Astrocyte of the cerebellum (primary cell): ENCODE results near the gene PLK1.

Experiments used
- DNase-seq: peaks from one replicate; pipeline ENCODE4 v3.0.0-alpha.2; 2011; ENCODE audit warnings: low read depth
- H3K4me3 ChIP-seq: 2 replicates; pipeline ENCODE4 v1.5.1; 2011; ENCODE audit warnings: mild to moderate bottlenecking, low read depth, low read length, moderate library complexity
- in situ Hi-C: cut with HindIII; loops from 2 replicates; pipeline ENCODE4 v1.10.0; 2017; ENCODE audit warnings: low sequenced_read_pairs
- TF ChIP-seq, protein P1 (sequence below): IDR thresholded peaks from 2 replicates; pipeline ENCODE4 v1.5.1; 2012; ENCODE audit warnings: low read length, low read depth, moderate library complexity, mild to moderate bottlenecking; ENCODE audit errors: missing control alignments

PLK1 gene

GRCh38 chr16:23689442-23690187 lies 10.9 kb downstream of the PLK1 start:
- no peak overlapping the region for H3K4me3 ChIP-seq
- TF ChIP-seq, protein P1, sequence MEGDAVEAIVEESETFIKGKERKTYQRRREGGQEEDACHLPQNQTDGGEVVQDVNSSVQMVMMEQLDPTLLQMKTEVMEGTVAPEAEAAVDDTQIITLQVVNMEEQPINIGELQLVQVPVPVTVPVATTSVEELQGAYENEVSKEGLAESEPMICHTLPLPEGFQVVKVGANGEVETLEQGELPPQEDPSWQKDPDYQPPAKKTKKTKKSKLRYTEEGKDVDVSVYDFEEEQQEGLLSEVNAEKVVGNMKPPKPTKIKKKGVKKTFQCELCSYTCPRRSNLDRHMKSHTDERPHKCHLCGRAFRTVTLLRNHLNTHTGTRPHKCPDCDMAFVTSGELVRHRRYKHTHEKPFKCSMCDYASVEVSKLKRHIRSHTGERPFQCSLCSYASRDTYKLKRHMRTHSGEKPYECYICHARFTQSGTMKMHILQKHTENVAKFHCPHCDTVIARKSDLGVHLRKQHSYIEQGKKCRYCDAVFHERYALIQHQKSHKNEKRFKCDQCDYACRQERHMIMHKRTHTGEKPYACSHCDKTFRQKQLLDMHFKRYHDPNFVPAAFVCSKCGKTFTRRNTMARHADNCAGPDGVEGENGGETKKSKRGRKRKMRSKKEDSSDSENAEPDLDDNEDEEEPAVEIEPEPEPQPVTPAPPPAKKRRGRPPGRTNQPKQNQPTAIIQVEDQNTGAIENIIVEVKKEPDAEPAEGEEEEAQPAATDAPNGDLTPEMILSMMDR: no peak
- in situ Hi-C loops: no loop called here

GRCh38 chr16:23690771-23691482 lies 12.2 kb downstream of the PLK1 start:
- in situ Hi-C loops: no loop called here
- H3K4me3 ChIP-seq: no peak overlapping the region
- TF ChIP-seq, protein P1: no peak
- DNase-seq: no peak

More at GRCh38 chr16:23689442-23690187, 10.9 kb downstream of the PLK1 start:
- DNase-seq: no peak

DNA sequence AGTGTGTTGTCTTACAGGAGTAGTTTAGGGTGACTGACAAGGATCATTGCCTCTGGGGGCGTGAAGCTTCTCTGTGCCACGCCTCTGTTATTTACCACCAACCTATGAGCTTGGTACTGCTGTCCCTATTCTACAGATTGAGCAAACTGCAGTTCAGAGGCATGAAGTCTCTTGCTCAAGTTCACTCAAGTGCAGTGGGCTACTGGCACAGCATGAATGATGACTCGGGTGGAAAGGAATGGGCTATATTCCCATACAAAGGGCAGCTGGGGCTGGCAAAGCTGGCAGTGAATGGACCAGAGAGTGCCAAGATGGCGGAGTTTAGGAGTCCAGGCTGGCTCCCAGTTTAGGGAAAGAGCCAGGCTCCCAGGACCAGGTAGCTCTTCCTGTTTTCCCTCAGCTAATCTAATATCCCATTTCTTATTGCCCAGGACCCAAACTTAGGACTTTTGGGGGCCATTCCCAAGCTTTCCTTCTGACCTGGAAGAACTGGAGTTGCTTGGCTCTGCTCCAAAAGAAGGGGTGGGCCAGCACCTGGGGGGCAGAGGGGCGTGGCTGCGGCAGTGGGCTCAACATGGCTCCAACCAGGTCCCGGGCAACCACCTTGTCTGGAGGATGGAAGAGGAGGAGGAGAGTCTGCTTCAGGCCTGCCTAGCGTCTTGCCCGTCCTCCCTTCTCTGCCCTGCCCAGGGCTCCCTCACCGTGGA lies 12.9 kb downstream of the PLK1 start:
- in situ Hi-C loops: no loop called here

GRCh38 chr16:23692190-23692837 lies 13.6 kb downstream of the PLK1 start:
- no peak overlapping the region for H3K4me3 ChIP-seq
- no peak for DNase-seq
- TF ChIP-seq, protein P1: no peak
- in situ Hi-C loops: no loop called here

More for the DNA sequence above, 12.9 kb downstream of the PLK1 start:
- no peak overlapping the region for H3K4me3 ChIP-seq
- TF ChIP-seq, protein P1: no peak
- DNase-seq: no peak

- TF ChIP-seq, protein P1: no peak
- no peak overlapping the region for H3K4me3 ChIP-seq
- no peak for DNase-seq
- in situ Hi-C loops: no loop called here
These were observed 15.6 kb downstream of the PLK1 start for GRCh38 chr16:23694265-23694643.
